Measurements from ENCODE around the gene IFIT2. TPM values are rescaled to one million over a fixed set of nuclear protein-coding genes. Genes with fewer than 3 reads are reported as not detected.

IFIT2 gene
- total RNA-seq, 1 experiment from 2014 or later, result 1.0 TPM

GRCh38 chr10:89346405-89347254 lies 44.8 kb downstream of the IFIT2 start:
- H3K4me3 ChIP-seq (replicated peaks in 1 of 2; ENCODE audit: low read depth in 1 of 2, low read length in 2 of 2), result no peak overlapping the region
- H3K79me2 ChIP-seq (ENCODE audit: insufficient read depth, low read length), result no peaks in the 10 kb centered on the region
- DNase-seq (ENCODE audit: low read depth, low spot score), result no peak
- POLR2A ChIA-PET, result no interaction called here
- intact Hi-C loops (cut with micrococcal nuclease), result no loop called here
- BruUV-seq (replicated peaks), result no TSS peak
- no peaks in the 10 kb centered on the region for H3K9me2 ChIP-seq (ENCODE audit: insufficient read depth)
- H3K27ac ChIP-seq (ENCODE audit: low read depth, low read length), result no peak overlapping the region
- no peak overlapping the region for H3K4me2 ChIP-seq (ENCODE audit: low read length)
- no peaks in the 10 kb centered on the region for H3K36me3 ChIP-seq (ENCODE audit: control insufficient read depth in 1 of 2, insufficient read depth in 2 of 2, low read length in 2 of 2)
- RAD21 ChIA-PET (ENCODE audit: low non-redundant PET in 1 of 2, low total read pairs in 2 of 2, uncharacterized antibody in 2 of 2, unreplicated experiment in 2 of 2), result no interaction called here
- no peaks in the 10 kb centered on the region for H3K27me3 ChIP-seq (ENCODE audit: insufficient read depth, low read length)
- CTCF ChIA-PET, result interaction anchor here (1.2 kb wide), 1 partner anchor 23 kb away, joined by 3 read pairs; no protein-coding TSS in a partner anchor
- no peaks in the 10 kb centered on the region for H3K9me3 ChIP-seq (ENCODE audit: control insufficient read depth in 1 of 2, insufficient read depth in 1 of 2, low read depth in 1 of 2, low read length in 2 of 2)
- no peaks in the 10 kb centered on the region for H4K20me1 ChIP-seq (ENCODE audit: insufficient read depth)
- H3K4me1 ChIP-seq (ENCODE audit: control insufficient read depth in 1 of 2, insufficient read depth in 2 of 2, low read length in 2 of 2), result peaks cover 8 to 9% of the 10 kb centered on the region in 2 experiments
- TF ChIP-seq CEBPB (IDR thresholded peaks at IDR 0.05; ENCODE audit: low read depth) (peak; percentile 91), ATF3 (IDR thresholded peaks at IDR 0.05) (no peak), CBX3 (IDR thresholded peaks at IDR 0.05; ENCODE audit: low read depth) (0 out of 2 replicates have a peak, but pooled peaks have one; percentile 8)
- no peak overlapping the region for H3K9ac ChIP-seq (ENCODE audit: low read length)
- ATAC-seq, result no peak
- no peak overlapping the region for H2AFZ ChIP-seq (ENCODE audit: low read depth, low read length, poor library complexity, severe bottlenecking)

- ATAC-seq, result no peak
- CTCF ChIA-PET, result no interaction called here
- no peak for TF ChIP-seq YY1 (IDR thresholded peaks at IDR 0.05; ENCODE audit: extremely low read depth, insufficient replicate concordance, low read depth, low read length)
- TF ChIP-seq CEBPB (IDR thresholded peaks at IDR 0.05; ENCODE audit: low read depth), result no peak
- TF ChIP-seq EZH2 (IDR thresholded peaks at IDR 0.05), result no peak
- TF ChIP-seq FOSL1 (IDR thresholded peaks at IDR 0.05; ENCODE audit: low read depth), result no peak
- no peak for TF ChIP-seq EGR1 (IDR thresholded peaks at IDR 0.05; ENCODE audit: low read depth)
- TF ChIP-seq ZBTB33 (IDR thresholded peaks at IDR 0.05; ENCODE audit: extremely low read depth, insufficient replicate concordance, low read length), result no peak
- no peak for TF ChIP-seq EZH2phosphoT487 (IDR thresholded peaks at IDR 0.05; ENCODE audit: borderline replicate concordance)
- TF ChIP-seq SRF (IDR thresholded peaks at IDR 0.05; ENCODE audit: low read depth), result no peak
- TF ChIP-seq POLR2A (IDR thresholded peaks at IDR 0.05; ENCODE audit: borderline replicate concordance, extremely low read depth, insufficient read depth, insufficient read length), result no peak
- TF ChIP-seq REST (IDR thresholded peaks at IDR 0.05; ENCODE audit: low read depth), result no peak
Observed at GRCh38 chr10:89347701-89348457, 46.0 kb downstream of the IFIT2 start.

More at GRCh38 chr10:89347701-89348457, 46.0 kb downstream of the IFIT2 start:
- Histone ChIP-seq H3K27ac (ENCODE audit: low read depth, low read length) (no peak overlapping the region), H3K4me1 (ENCODE audit: control insufficient read depth in 1 of 2, insufficient read depth in 2 of 2, low read length in 2 of 2) (peaks cover 16 to 22% of the 10 kb centered on the region in 2 experiments), H3K9ac (ENCODE audit: low read length) (no peak overlapping the region), H3K9me2 (ENCODE audit: insufficient read depth) (no peaks in the 10 kb centered on the region), H3K27me3 (ENCODE audit: insufficient read depth, low read length) (no peaks in the 10 kb centered on the region), H4K20me1 (ENCODE audit: insufficient read depth) (no peaks in the 10 kb centered on the region), H3K36me3 (ENCODE audit: control insufficient read depth in 1 of 2, insufficient read depth in 2 of 2, low read length in 2 of 2) (no peaks in the 10 kb centered on the region), H2AFZ (ENCODE audit: low read depth, low read length, poor library complexity, severe bottlenecking) (no peak overlapping the region), H3K79me2 (ENCODE audit: insufficient read depth, low read length) (no peaks in the 10 kb centered on the region), H3K4me2 (ENCODE audit: low read length) (no peak overlapping the region), H3K9me3 (ENCODE audit: control insufficient read depth in 1 of 2, insufficient read depth in 1 of 2, low read depth in 1 of 2, low read length in 2 of 2) (no peaks in the 10 kb centered on the region), H3K4me3 (replicated peaks in 1 of 2; ENCODE audit: low read depth in 1 of 2, low read length in 2 of 2) (no peak overlapping the region)
- ChIA-PET RAD21 (ENCODE audit: low non-redundant PET in 1 of 2, low total read pairs in 2 of 2, uncharacterized antibody in 2 of 2, unreplicated experiment in 2 of 2) (no interaction called here), POLR2A (no interaction called here)
- DNase-seq (ENCODE audit: low read depth, low spot score), result no peak
- BruUV-seq (replicated peaks), result no TSS peak
- intact Hi-C loops (cut with micrococcal nuclease), result no loop called here

All from HCT116 (cell line).